Spleen (tissue), 7 donors: ENCODE data around the gene ERCC3.

ENCODE experiments used
- CTCF ChIP-seq, 11 experiments: fragments of 200-600 bp in 7 of 11; fragments of 450-650 bp in 4 of 11; sonication (generic) in 4 of 11; IDR thresholded peaks in 8 of 11; conservative IDR thresholded peaks in 3 of 11; 1 replicate in 7 of 11; 2 replicates in 4 of 11; pipeline versions ENCODE4 v1.4.0 to v1.8.0; 2016 to 2021; ENCODE audit warnings: antibody characterized with exemption in 11 of 11, inconsistent platforms in 4 of 11, mild to moderate bottlenecking in 1 of 11
- POLR2A ChIP-seq, 3 donors: fragments of 450-650 bp; IDR thresholded peaks; one replicate each; pipeline ENCODE4 v1.5.1; 2017; ENCODE audit warnings: antibody characterized with exemption in 3 of 3, mild to moderate bottlenecking in 1 of 3
- POLR2AphosphoS5 ChIP-seq, 3 donors: sonication (generic); formaldehyde crosslinking; IDR thresholded peaks; one replicate each; pipeline ENCODE4 v1.5.1; 2017; ENCODE audit warnings: antibody characterized with exemption in 3 of 3
- donor health status: DM: no; HTN: no; CAD: no; lungs with moderate emphysema.
- donor health status: DM: no; HTN: no; CAD: no.
- donor health status: DM: no; HTN: no; CAD: no.

GRCh38 chr2:127293386-127293747 lies 577 bp downstream of the ERCC3 start:
- TF ChIP-seq CTCF (IDR thresholded peaks at IDR 0.05 in 8 of 11, conservative IDR thresholded peaks at IDR 0.05 in 3 of 11) (no peak), POLR2AphosphoS5 (IDR thresholded peaks at IDR 0.05) (no peak), POLR2A (IDR thresholded peaks at IDR 0.05) (no peak)
